ENCODE results near the gene MBD4.
A peak's percentile ranks its signal among the peaks of the same experiment; 100 is the strongest.
"Not testable (repeated sequence)": the region's sequence is repeated elsewhere in the genome, so short reads cannot be mapped to it uniquely, and the experiment has no call there.

The MBD4 gene

GRCh38 chr3:129409541-129409940, 30.2 kb downstream of the MBD4 start:
- DNase-seq (ENCODE audit: low read depth) = no peak

- no peak for DNase-seq (ENCODE audit: low read depth)
Measured at GRCh38 chr3:129404610-129405009, 35.1 kb downstream of the MBD4 start.

- no peak for DNase-seq (ENCODE audit: low read depth)
Measured at GRCh38 chr3:129404130-129404529, 35.6 kb downstream of the MBD4 start.

- DNase-seq (ENCODE audit: low read depth) = no peak
Measured at GRCh38 chr3:129403450-129403849, 36.3 kb downstream of the MBD4 start.

- no peak for DNase-seq (ENCODE audit: low read depth)
Measured at GRCh38 chr3:129402616-129403015, 37.1 kb downstream of the MBD4 start.

- DNase-seq (ENCODE audit: low read depth) = no peak
Measured at GRCh38 chr3:129402210-129402609, 37.5 kb downstream of the MBD4 start.

- no peak for DNase-seq (ENCODE audit: low read depth)
Measured at GRCh38 chr3:129399895-129400357, 39.8 kb downstream of the MBD4 start.

GRCh38 chr3:129399145-129399894, 40.4 kb downstream of the MBD4 start:
- DNase-seq (ENCODE audit: low read depth) = peak; percentile 97

- DNase-seq (ENCODE audit: low read depth) = no peak
Measured at GRCh38 chr3:129398803-129399144, 41.0 kb downstream of the MBD4 start.

- DNase-seq (ENCODE audit: low read depth) = not testable (repeated sequence)
Measured at GRCh38 chr3:129393760-129394564, 45.8 kb downstream of the MBD4 start.

GRCh38 chr3:129393271-129393670, 46.5 kb downstream of the MBD4 start:
- no peak for DNase-seq (ENCODE audit: low read depth)

- DNase-seq (ENCODE audit: low read depth) = not testable (repeated sequence)
Measured at GRCh38 chr3:129392106-129392887, 47.5 kb downstream of the MBD4 start.

GRCh38 chr3:129391583-129391982, 48.2 kb downstream of the MBD4 start:
- not testable (repeated sequence) for DNase-seq (ENCODE audit: low read depth)

- DNase-seq (ENCODE audit: low read depth) = no peak
Measured at GRCh38 chr3:129389572-129389937, 50.2 kb downstream of the MBD4 start.

- DNase-seq (ENCODE audit: low read depth) = peak; percentile 65
Measured at GRCh38 chr3:129388791-129389571, 50.8 kb downstream of the MBD4 start.

- no peak for DNase-seq (ENCODE audit: low read depth)
Measured at GRCh38 chr3:129387487-129387886, 52.3 kb downstream of the MBD4 start.

- DNase-seq (ENCODE audit: low read depth) = no peak
Measured at GRCh38 chr3:129386984-129387383, 52.8 kb downstream of the MBD4 start.

- DNase-seq (ENCODE audit: low read depth) = not testable (repeated sequence)
Measured at GRCh38 chr3:129385507-129385906, 54.2 kb downstream of the MBD4 start.

GRCh38 chr3:129384594-129385323, 55.0 kb downstream of the MBD4 start:
- no peak for DNase-seq (ENCODE audit: low read depth)

- DNase-seq (ENCODE audit: low read depth) = not testable (repeated sequence)
Measured at GRCh38 chr3:129384103-129384502, 55.6 kb downstream of the MBD4 start.

GRCh38 chr3:129383292-129383860, 56.4 kb downstream of the MBD4 start:
- peak; percentile 46 for DNase-seq (ENCODE audit: low read depth)
